Stimulated activated naive CD8-positive, alpha-beta T cell treated with anti-CD3 and anti-CD28 coated beads, Interleukin-15, Interleukin-2, amounts not matched to agents 100 ng/mL and 50 ng/mL, for 24 hours (primary cell): Measurements from ENCODE around the gene KRTAP12-1.
"Not testable (repeated sequence)": the region's sequence is repeated elsewhere in the genome, so short reads cannot be mapped to it uniquely, and the experiment has no call there.

Experiments
- H3K27ac Mint-ChIP-seq: one replicate; pipeline ENCODE4 v1.8.0; 2021; ENCODE audit warnings: mild to moderate bottlenecking, mixed read lengths
- H3K27me3 Mint-ChIP-seq: one replicate; pipeline ENCODE4 v1.8.0; 2021; ENCODE audit warnings: mixed read lengths
- H3K36me3 Mint-ChIP-seq: one replicate; pipeline ENCODE4 v1.8.0; 2021; ENCODE audit warnings: low read depth, mixed read lengths
- H3K4me1 Mint-ChIP-seq: one replicate; pipeline ENCODE4 v1.8.0; 2021; ENCODE audit warnings: low read depth, mixed read lengths
- H3K4me3 Mint-ChIP-seq: one replicate; pipeline ENCODE4 v1.8.0; 2021; ENCODE audit warnings: mild to moderate bottlenecking, mixed read lengths
- H3K9me3 Mint-ChIP-seq: one replicate; pipeline ENCODE4 v1.8.0; 2021; ENCODE audit warnings: mixed read lengths

The KRTAP12-1 gene

DNA sequence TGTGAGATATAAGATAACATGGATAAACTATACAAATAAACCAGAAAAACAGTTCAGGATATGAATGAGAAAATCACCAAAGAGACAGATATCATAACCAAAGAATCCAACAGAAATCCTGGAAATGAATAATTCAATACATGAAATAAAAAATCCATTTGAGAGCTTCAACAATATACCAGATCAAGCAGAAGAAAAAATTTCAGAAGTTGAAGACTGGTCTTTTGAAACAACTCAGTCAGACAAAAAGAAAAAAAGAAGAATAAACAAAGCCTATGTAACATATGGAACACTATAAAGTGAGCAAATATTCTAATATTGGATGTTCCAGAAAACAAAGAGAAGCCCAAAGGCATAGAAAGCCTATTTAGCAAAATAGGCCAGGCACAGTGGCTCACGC lies 10.1 kb downstream of the KRTAP12-1 start:
- Mint-ChIP-seq H3K4me1 (no peaks in the 10 kb centered on the region), H3K27me3 (peaks cover 8% of the 10 kb centered on the region), H3K36me3 (no peaks in the 10 kb centered on the region), H3K4me3 (no peak overlapping the region), H3K9me3 (peaks cover 39% of the 10 kb centered on the region), H3K27ac (no peak overlapping the region)

DNA sequence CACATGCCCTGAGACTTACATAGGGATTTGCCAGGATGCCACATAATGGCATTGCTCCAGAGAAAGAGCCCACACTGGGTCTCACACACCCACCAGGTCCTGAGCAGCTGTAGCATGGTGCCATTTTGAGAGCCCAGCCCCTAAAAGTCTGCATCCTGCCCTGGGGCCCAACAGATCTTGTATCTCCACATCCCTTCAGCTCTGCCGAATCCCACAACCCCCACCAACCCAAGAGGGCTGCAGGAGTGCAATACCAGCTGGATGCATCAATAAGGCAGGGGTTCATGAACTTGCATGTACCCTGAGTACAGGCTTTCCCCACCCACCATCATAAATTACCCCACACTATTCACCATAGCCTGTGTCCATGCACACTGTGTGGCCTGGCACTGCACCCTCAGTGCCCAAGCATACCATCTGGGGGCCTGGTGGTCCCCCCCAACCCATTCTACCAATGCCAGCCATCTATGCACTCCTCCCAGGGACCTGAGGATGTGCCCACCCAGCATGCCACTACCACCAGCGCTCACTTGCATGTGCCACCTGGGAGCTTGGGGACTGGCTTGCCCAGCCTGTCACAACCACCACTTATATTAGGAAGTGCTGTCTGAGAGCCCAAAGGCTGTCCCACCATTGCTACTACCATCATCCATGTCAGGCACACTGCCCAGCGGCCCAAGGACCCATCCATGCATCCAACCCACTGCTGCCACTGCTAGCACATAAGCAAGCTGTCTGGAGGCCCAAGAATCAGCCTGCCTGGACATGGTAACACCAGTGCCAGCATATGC lies 11.1 kb downstream of the KRTAP12-1 start:
- Mint-ChIP-seq H3K4me3 (no peak overlapping the region), H3K4me1 (no peaks in the 10 kb centered on the region), H3K27ac (no peak overlapping the region), H3K36me3 (no peaks in the 10 kb centered on the region), H3K27me3 (peaks cover 8% of the 10 kb centered on the region), H3K9me3 (peaks cover 39% of the 10 kb centered on the region)

DNA sequence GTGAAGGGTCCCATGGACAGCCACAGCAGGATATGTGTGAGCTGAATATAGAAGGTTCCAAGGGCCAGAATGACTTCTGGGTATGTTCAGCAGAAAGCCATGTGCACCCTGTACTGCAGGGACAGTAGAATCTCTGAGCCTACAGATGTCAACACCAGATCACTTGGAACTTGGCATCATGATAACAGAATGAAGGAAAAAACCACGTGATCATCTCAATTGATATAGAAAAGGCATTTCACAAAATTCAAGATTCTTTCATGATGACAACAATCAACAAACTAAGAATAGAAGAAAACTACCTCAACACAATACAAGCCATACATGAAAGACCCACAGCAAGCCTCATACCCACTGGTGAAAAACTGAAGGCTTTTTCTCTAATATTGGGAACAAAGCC lies 14.4 kb downstream of the KRTAP12-1 start:
- H3K36me3 Mint-ChIP-seq = peaks cover under 1% of the 10 kb centered on the region
- no peak overlapping the region for H3K4me3 Mint-ChIP-seq
- no peak overlapping the region for H3K27ac Mint-ChIP-seq

GRCh38 chr21:44666401-44667320 lies 15.3 kb downstream of the KRTAP12-1 start, which contains the start of gene KRTAP12-2:
TSS of gene KRTAP12-2 (minus strand) at chr21:44666927. CDS start at chr21:44666886, 41 bp downstream.
- H3K9me3 Mint-ChIP-seq = peaks cover 25% of the 10 kb centered on the region
- H3K4me1 Mint-ChIP-seq = no peaks in the 10 kb centered on the region
- H3K36me3 Mint-ChIP-seq = peaks cover 5% of the 10 kb centered on the region

More for the DNA sequence above, 14.4 kb downstream of the KRTAP12-1 start:
- Mint-ChIP-seq H3K9me3 (peaks cover 25% of the 10 kb centered on the region), H3K4me1 (no peaks in the 10 kb centered on the region), H3K27me3 (peaks cover 8% of the 10 kb centered on the region)

DNA sequence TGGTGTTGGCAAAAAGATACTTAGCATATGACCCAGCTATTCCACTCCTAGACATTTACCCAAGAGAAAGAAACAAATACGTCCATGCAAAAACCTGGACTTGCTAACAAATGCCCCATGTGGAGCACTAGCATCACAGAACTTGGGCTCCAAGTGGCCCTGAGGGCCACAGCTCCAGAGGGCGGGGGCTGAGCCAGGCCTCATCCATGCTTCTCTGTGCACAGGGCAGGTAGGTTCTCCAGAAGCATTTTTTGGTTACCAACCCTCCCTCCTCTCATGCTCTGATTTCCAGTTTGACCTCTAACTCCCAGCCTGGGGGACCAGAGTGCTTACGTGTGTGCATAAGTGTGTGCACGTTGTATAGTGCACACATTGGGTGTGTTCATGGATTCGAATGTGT lies 17.3 kb downstream of the KRTAP12-1 start:
- Mint-ChIP-seq H3K4me3 (no peak overlapping the region), H3K4me1 (peaks cover 2% of the 10 kb centered on the region), H3K9me3 (peaks cover 16% of the 10 kb centered on the region), H3K36me3 (peaks cover 5% of the 10 kb centered on the region), H3K27me3 (peaks cover 8% of the 10 kb centered on the region), H3K27ac (no peak overlapping the region)

More at GRCh38 chr21:44666401-44667320, 15.3 kb downstream of the KRTAP12-1 start, which contains the start of gene KRTAP12-2:
- H3K4me3 Mint-ChIP-seq = no peak within 1 kb of the TSS
- H3K27me3 Mint-ChIP-seq = peaks cover 8% of the 10 kb centered on the region
- H3K27ac Mint-ChIP-seq = no peak within 1 kb of the TSS

DNA sequence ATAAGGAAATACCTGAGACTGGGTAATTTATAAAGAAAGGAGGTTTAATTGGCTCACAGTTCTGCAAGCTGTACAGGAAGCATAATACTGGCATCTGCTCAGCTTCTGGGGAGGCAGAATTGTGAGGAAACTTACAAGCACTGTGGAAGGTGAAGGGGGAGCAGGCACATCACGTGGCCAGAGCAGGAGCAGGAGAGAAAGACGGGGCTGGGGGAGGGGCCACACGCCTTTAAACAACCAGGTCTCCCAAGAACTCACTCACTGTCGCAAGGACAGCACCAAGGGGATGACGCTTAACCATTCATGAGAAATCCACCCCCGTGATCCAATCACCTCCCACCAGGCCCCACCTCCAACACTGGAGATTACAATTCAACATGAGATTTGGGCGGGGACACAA lies 20.4 kb downstream of the KRTAP12-1 start:
- H3K4me1 Mint-ChIP-seq = peaks cover 34% of the 10 kb centered on the region
- not testable (repeated sequence) for H3K27me3 Mint-ChIP-seq, H3K27ac Mint-ChIP-seq, H3K4me3 Mint-ChIP-seq
- H3K9me3 Mint-ChIP-seq = peaks cover 14% of the 10 kb centered on the region
- peaks cover 11% of the 10 kb centered on the region for H3K36me3 Mint-ChIP-seq

GRCh38 chr21:44658913-44659595 lies 22.9 kb downstream of the KRTAP12-1 start:
- H3K27me3 Mint-ChIP-seq = no peaks in the 10 kb centered on the region
- H3K9me3 Mint-ChIP-seq = peaks cover 22% of the 10 kb centered on the region
- peaks cover 56% of the 10 kb centered on the region for H3K4me1 Mint-ChIP-seq
- no peak overlapping the region for H3K4me3 Mint-ChIP-seq
- peak overlapping the region; percentile 54 for H3K27ac Mint-ChIP-seq
- peaks cover 17% of the 10 kb centered on the region for H3K36me3 Mint-ChIP-seq

DNA sequence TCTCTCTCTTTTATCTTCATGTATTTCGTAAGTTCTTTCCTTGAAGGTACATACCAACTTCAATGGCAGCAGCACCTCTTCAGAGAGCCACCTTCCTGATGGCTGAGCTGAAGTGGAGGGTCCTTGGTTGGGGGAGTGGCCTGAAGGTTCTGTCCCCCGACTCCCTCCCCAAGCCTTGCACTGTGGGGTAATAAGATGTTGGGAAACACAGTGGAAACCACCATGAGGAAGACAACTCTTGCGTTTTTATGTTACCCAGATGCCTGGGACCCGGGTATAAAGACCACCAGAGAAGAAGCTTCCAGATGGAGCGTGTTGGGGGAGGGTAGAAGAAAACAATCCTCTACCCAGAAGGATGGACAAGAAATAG lies 23.4 kb downstream of the KRTAP12-1 start:
- Mint-ChIP-seq H3K36me3 (peaks cover 17% of the 10 kb centered on the region), H3K4me1 (peaks cover 62% of the 10 kb centered on the region), H3K9me3 (peaks cover 22% of the 10 kb centered on the region), H3K4me3 (peak overlapping the region; percentile 53), H3K27ac (peak overlapping the region; percentile 54), H3K27me3 (no peaks in the 10 kb centered on the region)

GRCh38 chr21:44657635-44658540 lies 24.1 kb downstream of the KRTAP12-1 start, which contains the start of gene KRTAP12-3:
TSS of gene KRTAP12-3 (plus strand) at chr21:44657932. CDS start at chr21:44657980, 48 bp downstream.
- Mint-ChIP-seq H3K9me3 (peaks cover 22% of the 10 kb centered on the region), H3K36me3 (peaks cover 17% of the 10 kb centered on the region), H3K4me1 (peaks cover 62% of the 10 kb centered on the region), H3K27me3 (no peaks in the 10 kb centered on the region), H3K4me3 (peak within 1 kb of the TSS; percentile 53), H3K27ac (peak within 1 kb of the TSS; percentile 54)

DNA sequence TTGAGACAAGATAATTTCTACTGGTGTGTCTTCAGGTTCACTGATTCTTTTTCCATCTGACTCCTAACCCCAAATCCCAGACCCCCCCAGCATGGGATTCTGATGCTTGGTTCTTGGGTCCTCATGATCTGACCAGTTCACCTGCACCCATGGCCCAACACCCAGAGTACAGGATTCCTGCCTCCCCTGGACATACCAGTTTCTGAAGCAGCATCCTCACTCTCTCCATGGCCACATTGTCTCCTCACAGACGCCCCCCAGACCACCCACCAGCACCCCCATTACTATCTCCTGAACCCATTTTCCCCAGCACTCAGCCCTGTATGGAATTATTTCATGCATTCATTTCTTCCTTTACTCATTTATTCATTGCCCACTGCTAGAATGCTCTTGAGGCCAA lies 25.1 kb downstream of the KRTAP12-1 start:
- H3K36me3 Mint-ChIP-seq = peaks cover 12% of the 10 kb centered on the region
- H3K27ac Mint-ChIP-seq = no peak overlapping the region
- no peak overlapping the region for H3K4me3 Mint-ChIP-seq
- H3K4me1 Mint-ChIP-seq = peaks cover 62% of the 10 kb centered on the region
- no peaks in the 10 kb centered on the region for H3K27me3 Mint-ChIP-seq
- H3K9me3 Mint-ChIP-seq = peaks cover 16% of the 10 kb centered on the region

- peaks cover 16% of the 10 kb centered on the region for H3K9me3 Mint-ChIP-seq
- H3K4me1 Mint-ChIP-seq = peaks cover 59% of the 10 kb centered on the region
- peak within 1 kb of the TSS; percentile 31 for H3K27ac Mint-ChIP-seq
- H3K36me3 Mint-ChIP-seq = peaks cover 12% of the 10 kb centered on the region
- H3K4me3 Mint-ChIP-seq = peak within 1 kb of the TSS; percentile 10
- no peaks in the 10 kb centered on the region for H3K27me3 Mint-ChIP-seq
Observed at GRCh38 chr21:44654576-44655175, 27.3 kb downstream of the KRTAP12-1 start, which contains the start of gene KRTAP12-4. TSS of gene KRTAP12-4 (minus strand) at chr21:44654659. CDS start at chr21:44654614, 45 bp downstream.

GRCh38 chr21:44653656-44654575 lies 28.0 kb downstream of the KRTAP12-1 start:
- Mint-ChIP-seq H3K27me3 (no peaks in the 10 kb centered on the region), H3K9me3 (peaks cover 16% of the 10 kb centered on the region), H3K27ac (peak overlapping the region; percentile 31), H3K36me3 (peaks cover 12% of the 10 kb centered on the region), H3K4me3 (peak overlapping the region; percentile 10), H3K4me1 (peaks cover 52% of the 10 kb centered on the region)
